Inflammatory macrophage treated with lipopolysaccharide for 1 hour (primary cell): Measurements from ENCODE around the gene GPX7.

Experiments
- DNase-seq, 2 donors: peaks; one replicate each; pipeline ENCODE4 v3.0.0-alpha.2; 2020 to 2022

The GPX7 gene

GRCh38 chr1:52631759-52632331, 29.7 kb downstream of the GPX7 start:
- DNase-seq = no peak

GRCh38 chr1:52632732-52633290, 30.6 kb downstream of the GPX7 start, which contains the start of gene SHISAL2A:
SHISAL2A (plus strand) TSS chr1:52633168; CDS start chr1:52633494, 326 bp downstream.
- DNase-seq = no peak

DNA sequence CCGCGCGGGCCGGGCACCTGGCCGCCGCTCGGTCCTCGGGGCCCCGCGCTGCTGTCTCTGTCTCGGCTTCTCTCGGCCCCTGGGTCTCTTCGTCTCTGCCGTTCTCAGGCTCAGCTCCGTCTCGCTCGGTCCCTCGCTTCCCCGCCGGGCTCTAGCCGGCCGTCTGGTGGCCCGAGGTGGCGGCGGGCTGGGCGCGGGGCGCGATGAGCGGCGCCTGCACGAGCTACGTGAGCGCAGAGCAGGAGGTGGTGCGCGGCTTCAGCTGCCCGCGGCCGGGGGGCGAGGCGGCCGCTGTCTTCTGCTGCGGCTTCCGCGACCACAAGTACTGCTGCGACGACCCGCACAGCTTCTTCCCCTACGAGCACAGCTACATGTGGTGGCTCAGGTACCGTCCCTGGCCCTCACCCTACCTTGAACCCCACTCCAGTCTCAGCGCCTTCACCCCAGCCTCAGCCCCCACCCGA, 31.2 kb downstream of the GPX7 start:
- no peak for DNase-seq

GRCh38 chr1:52634111-52634510, 31.9 kb downstream of the GPX7 start:
- no peak for DNase-seq

GRCh38 chr1:52635321-52636089, 33.3 kb downstream of the GPX7 start:
- DNase-seq = no peak

DNA sequence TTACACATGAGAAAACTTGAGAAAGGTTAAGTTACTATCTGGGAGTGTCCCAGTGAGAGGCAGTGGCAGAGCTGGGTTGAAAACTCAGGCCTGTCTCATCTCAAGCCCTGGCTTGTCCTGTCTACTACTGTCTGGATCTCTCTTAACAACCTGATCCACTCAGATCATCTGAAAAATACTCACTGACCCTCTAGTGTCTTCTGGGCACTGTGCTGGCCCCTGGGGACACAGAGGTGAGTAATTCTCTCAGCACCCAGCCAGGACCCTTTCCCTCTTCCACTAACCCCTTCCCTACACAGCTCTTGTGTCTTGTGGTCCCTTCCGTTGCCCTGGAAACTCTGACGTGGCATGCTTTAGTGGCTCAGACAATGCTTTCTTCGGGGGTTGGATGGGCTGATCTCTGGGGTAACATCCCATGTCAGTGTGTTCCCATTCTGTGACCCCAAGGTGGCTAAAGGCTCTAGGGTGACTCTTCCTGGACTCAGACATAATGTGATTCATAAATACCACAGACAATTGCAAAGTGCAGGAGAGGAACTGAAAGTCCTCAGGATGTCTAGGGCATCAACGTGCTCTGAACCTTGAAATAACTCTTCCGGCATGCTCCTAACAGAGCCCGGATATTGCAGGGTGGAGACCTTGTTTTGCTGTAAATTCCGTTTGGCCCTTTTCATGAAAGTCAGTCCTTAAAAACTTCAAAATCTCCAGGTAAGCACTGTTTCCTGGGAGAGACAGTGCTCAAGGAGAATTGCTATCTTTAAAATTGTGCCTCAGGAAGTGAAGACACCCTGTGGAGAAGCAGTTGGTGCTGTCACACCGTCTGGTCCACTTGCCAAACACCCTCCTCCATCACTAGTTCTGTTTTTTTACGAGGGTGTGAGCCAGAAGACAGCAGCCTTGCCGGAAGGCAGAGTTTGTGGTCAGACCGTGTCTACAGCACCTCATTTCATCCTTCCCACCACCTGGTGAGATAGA, 34.8 kb downstream of the GPX7 start:
- DNase-seq = peak; percentile 32 to 38

- DNase-seq = no peak
Measured at GRCh38 chr1:52637946-52638345, 35.8 kb downstream of the GPX7 start.

DNA sequence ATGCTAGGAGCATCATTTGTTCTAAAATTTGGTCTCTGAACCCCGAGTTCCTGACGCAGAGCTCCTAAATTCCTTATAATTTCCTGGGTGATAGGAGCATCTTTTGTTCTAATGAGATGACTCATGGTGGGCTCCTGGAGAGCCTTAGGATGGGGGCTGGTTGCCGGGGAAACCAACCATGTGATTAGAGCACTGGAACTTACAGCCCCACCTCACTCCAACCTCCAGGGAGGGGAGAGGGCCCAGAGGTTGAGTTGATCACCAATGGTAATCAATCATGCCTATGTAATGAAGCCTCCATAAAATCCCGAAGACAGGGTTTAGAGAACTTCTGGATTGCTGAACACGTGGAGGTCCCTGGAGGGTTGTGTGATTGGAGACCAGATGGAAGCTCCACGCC, 38.5 kb downstream of the GPX7 start:
- DNase-seq = no peak

DNA sequence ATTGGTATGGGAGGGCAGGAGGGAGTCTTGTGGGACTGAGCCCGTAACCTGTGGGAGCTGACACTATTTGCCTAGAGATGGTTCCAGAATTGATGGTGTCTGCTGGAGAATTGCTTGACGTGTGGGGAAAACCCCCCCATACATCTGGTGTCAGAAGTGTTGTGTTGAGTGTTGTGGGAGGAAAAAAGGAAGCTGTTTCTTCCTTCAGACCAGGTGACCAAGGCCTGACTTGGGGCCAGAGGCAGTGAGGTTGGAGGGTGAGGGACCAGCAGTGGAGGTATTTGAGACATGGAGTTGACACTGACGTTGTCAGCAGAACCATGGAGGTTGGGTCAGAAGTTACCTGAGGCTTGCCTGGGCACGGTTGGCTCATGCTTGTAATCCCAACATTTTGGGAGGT, 39.1 kb downstream of the GPX7 start:
- DNase-seq = peak in 1 of 2 donors; percentile 27

GRCh38 chr1:52645261-52645660, 43.1 kb downstream of the GPX7 start:
- DNase-seq = no peak

DNA sequence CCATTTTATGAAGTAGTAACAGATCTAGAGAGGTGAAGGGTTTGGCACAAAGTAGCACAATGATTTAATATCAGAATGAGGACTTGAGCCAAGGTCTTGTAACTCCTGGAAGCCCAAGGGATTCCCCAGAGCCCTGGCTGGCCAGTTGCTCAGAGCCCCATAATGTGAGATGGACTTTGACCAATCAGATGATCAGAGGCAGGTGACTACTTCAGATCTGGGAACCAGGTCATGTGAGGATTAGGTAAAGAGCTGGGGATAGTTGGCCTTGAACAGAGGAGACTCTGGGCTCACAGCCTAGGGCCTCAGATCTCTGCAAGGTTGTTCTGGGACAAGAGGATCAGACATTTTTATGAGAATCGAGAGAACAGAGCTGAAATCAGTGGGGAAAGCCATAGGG, 49.7 kb downstream of the GPX7 start:
- DNase-seq = peak in 1 of 2 donors; percentile 65

GRCh38 chr1:52653207-52653849, 51.2 kb downstream of the GPX7 start:
- DNase-seq = no peak

DNA sequence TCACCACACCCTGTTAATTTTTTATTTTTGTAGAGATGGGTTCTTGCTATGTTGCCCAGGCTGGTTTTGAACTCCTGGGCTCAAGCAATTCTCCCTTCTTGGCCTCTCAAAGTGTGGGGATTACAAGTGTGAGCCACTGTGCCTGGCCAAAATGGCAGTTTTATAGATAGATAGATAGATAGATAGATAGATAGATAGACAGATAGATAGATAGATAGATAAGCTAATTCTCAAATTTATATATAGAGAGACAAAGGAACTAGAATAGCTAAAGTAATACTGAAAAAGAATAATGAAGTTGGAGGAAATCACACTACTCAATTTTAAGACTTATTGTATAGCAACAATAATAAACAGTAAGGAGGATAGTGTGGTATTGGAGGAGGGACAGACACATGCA, 51.9 kb downstream of the GPX7 start:
- DNase-seq = no peak

- DNase-seq = no peak
Measured at GRCh38 chr1:52657702-52658101, 55.5 kb downstream of the GPX7 start.
